Lung (tissue), 12 donors: Measurements from ENCODE around the gene CHMP5. TPM values are rescaled to one million over a fixed set of nuclear protein-coding genes. Genes with fewer than 3 reads are reported as not detected.
A peak's percentile ranks its signal among the peaks of the same experiment; 100 is the strongest.

Experiments used
- ATAC-seq: fragments of 200-7000 bp; cut with Tn5 transposase; one replicate; pipeline ENCODE4 v1.9.1; 2020; ENCODE audit warnings: moderate number of reproducible peaks; ENCODE audit not compliant: insufficient read depth, low FRiP score
- DNase-seq, 3 donors: peaks; one replicate each; pipeline ENCODE4 v3.0.0-alpha.2; 2013 to 2017
- H3K27ac ChIP-seq, 2 donors: one replicate each; pipeline ENCODE4 v1.5.1; 2013; ENCODE audit warnings: mild to moderate bottlenecking in 2 of 2, moderate library complexity in 2 of 2, control low read depth in 1 of 2, inconsistent platforms in 1 of 2, low read depth in 1 of 2, low read length in 1 of 2
- H3K27me3 ChIP-seq, 3 donors: one replicate each; pipeline ENCODE4 v1.5.1; 2013; ENCODE audit warnings: low read length in 2 of 3; ENCODE audit not compliant: control insufficient read depth in 3 of 3, insufficient read depth in 3 of 3
- H3K36me3 ChIP-seq, 4 donors: one replicate each; pipeline ENCODE4 v1.5.1; 2013; ENCODE audit warnings: low read length in 4 of 4, mild to moderate bottlenecking in 1 of 4, moderate library complexity in 1 of 4; ENCODE audit not compliant: control insufficient read depth in 4 of 4, insufficient read depth in 4 of 4
- H3K4me1 ChIP-seq, 5 donors: one replicate each; pipeline ENCODE4 v1.5.1; 2013; ENCODE audit warnings: low read length in 5 of 5, mild to moderate bottlenecking in 2 of 5, moderate library complexity in 1 of 5; ENCODE audit not compliant: control insufficient read depth in 5 of 5, insufficient read depth in 5 of 5
- H3K4me3 ChIP-seq: one replicate; pipeline ENCODE4 v1.5.1; 2013; ENCODE audit warnings: mild to moderate bottlenecking, control low read depth, moderate library complexity
- H3K9ac ChIP-seq, 2 donors: one replicate each; pipeline ENCODE4 v1.5.1; 2013; ENCODE audit warnings: low read length in 2 of 2, control low read depth in 1 of 2; ENCODE audit not compliant: insufficient read depth in 1 of 2
- H3K9me3 ChIP-seq, 4 donors: one replicate each; pipeline ENCODE4 v1.5.1; 2013; ENCODE audit warnings: low read length in 3 of 4, mild to moderate bottlenecking in 1 of 4, moderate library complexity in 1 of 4; ENCODE audit not compliant: control insufficient read depth in 4 of 4, insufficient read depth in 3 of 4
- CTCF ChIP-seq: IDR thresholded peaks from 2 replicates; pipeline ENCODE4 v1.5.1; 2012; ENCODE audit warnings: mild to moderate bottlenecking; ENCODE audit errors: control extremely low read depth, extremely low read depth
- WGBS, 2 donors: extraction: QIAGEN DNeasy Blood & Tissue Kit; methylation state at CpG; one replicate each; pipeline ENCODE4 v1.1.7; 2013; 5-methylcytosine and 5-hydroxymethylcytosine counted together
- polyA plus RNA-seq, 2 donors: library from polyadenylated mRNA; stranded (reverse); fragments of 200-250 nt; gene quantifications; one replicate each; pipeline ENCODE4 v1.2.1, GENCODE V29; 2013
- total RNA-seq, 2 donors: library from RNA; depleted of rRNA in 1 of 2; stranded (reverse); fragments of >200 nt in 1 of 2; gene quantifications; one replicate each; pipeline ENCODE4 v1.2.1, GENCODE V29; 2014 to 2021
- donor health status: control.
- donor health status: control.
- donor health status: Bipolar disorder and iron deficiency.
- donor health status: healthy.
- donor health status: DM: yes; HTN: yes; CAD: no.

CHMP5 gene
- total and polyA plus RNA-seq, 4 donors = 52.3 to 87.5 (median 62.2) TPM

GRCh38 chr9:33294670-33295432, 30.0 kb downstream of the CHMP5 start:
- no peak for TF ChIP-seq CTCF
- DNase-seq = no peak
- Histone ChIP-seq H3K36me3 (peaks cover 7 to 33% (median 22%) of the 10 kb centered on the region in 4 donors), H3K9me3 (no peaks in the 10 kb centered on the region), H3K4me1 (peaks cover 5 to 29% (median 8%) of the 10 kb centered on the region in 5 donors), H3K4me3 (no peak overlapping the region), H3K27me3 (no peaks in the 10 kb centered on the region), H3K9ac (no peak overlapping the region), H3K27ac (no peak overlapping the region)
- 93 to 95% methylated on average over 12 of the region's 12 CpGs for WGBS, 2 donors
- no peak for ATAC-seq

- Histone ChIP-seq H3K27ac (no peak overlapping the region), H3K36me3 (peaks cover 7 to 35% (median 22%) of the 10 kb centered on the region in 4 donors), H3K4me3 (no peak overlapping the region), H3K4me1 (peaks cover 5 to 31% (median 8%) of the 10 kb centered on the region in 5 donors), H3K27me3 (no peaks in the 10 kb centered on the region), H3K9me3 (no peaks in the 10 kb centered on the region), H3K9ac (no peak overlapping the region)
- no peak for TF ChIP-seq CTCF
- DNase-seq (no peak), ATAC-seq (no peak)
- WGBS, 2 donors = 85 to 93% methylated on average over 2 of the region's 2 CpGs
These were observed 30.7 kb downstream of the CHMP5 start for GRCh38 chr9:33295571-33295970.

- H3K4me1 ChIP-seq = peaks cover 0 to 24% (median 6%) of the 10 kb centered on the region in 5 donors
- peak; percentile 23 for ATAC-seq
- no peak for TF ChIP-seq CTCF
- peaks cover 17 to 38% (median 22%) of the 10 kb centered on the region in 4 donors for H3K36me3 ChIP-seq
- no peaks in the 10 kb centered on the region for H3K9me3 ChIP-seq
- 28 to 36% methylated on average over 1 of the region's 1 CpG for WGBS, 2 donors
- no peak overlapping the region for H3K9ac ChIP-seq
- H3K27ac ChIP-seq = no peak overlapping the region
- H3K27me3 ChIP-seq = no peaks in the 10 kb centered on the region
- no peak overlapping the region for H3K4me3 ChIP-seq
- peak; percentile 11 to 29 (median 20) for DNase-seq
These were observed 32.6 kb downstream of the CHMP5 start for GRCh38 chr9:33297432-33297831.
